ENCODE results near the gene CTDSPL. TPM values are rescaled to one million over a fixed set of nuclear protein-coding genes. Genes with fewer than 3 reads are reported as not detected.

The CTDSPL gene
- total RNA-seq, 2 donors from 2014 or later, result 27.8 to 30.7 TPM

DNA sequence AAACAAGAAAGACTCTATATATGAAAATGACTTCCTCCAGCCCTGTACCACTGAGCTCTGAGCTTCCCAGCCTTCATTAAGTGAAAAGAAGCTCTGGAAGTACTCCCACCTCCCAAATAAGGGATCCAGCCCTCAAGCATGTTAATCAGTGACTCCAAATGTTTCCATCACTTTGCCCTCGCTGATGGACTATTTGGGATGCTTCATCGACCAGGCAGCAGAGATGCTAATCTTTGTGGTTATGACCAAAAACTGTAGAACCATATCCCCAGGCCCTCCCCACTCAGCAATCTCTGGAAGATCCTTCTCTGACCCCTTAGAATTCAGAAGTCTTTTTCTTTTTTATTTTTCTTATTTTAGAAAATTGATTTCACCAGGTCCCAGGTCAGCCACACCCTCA, 2.3 kb upstream of the CTDSPL start:
- Histone ChIP-seq H3K27ac (ENCODE audit: low read depth, low read length) (no peak overlapping the region), H3K4me3 (ENCODE audit: low read length) (no peak overlapping the region), H3K27me3 (ENCODE audit: control insufficient read depth, insufficient read depth, low read length, poor library complexity, severe bottlenecking) (no peaks in the 10 kb centered on the region), H3K9ac (ENCODE audit: extremely low read depth, low read length, poor library complexity, severe bottlenecking) (no peak overlapping the region), H3K9me3 (ENCODE audit: control insufficient read depth, low read length) (no peaks in the 10 kb centered on the region), H3K4me1 (ENCODE audit: control insufficient read depth, insufficient read depth, low read length) (peaks cover 11% of the 10 kb centered on the region), H3K36me3 (ENCODE audit: control insufficient read depth, insufficient read depth, low read length) (no peaks in the 10 kb centered on the region)
- no peak for DNase-seq
- TF ChIP-seq, protein P1, sequence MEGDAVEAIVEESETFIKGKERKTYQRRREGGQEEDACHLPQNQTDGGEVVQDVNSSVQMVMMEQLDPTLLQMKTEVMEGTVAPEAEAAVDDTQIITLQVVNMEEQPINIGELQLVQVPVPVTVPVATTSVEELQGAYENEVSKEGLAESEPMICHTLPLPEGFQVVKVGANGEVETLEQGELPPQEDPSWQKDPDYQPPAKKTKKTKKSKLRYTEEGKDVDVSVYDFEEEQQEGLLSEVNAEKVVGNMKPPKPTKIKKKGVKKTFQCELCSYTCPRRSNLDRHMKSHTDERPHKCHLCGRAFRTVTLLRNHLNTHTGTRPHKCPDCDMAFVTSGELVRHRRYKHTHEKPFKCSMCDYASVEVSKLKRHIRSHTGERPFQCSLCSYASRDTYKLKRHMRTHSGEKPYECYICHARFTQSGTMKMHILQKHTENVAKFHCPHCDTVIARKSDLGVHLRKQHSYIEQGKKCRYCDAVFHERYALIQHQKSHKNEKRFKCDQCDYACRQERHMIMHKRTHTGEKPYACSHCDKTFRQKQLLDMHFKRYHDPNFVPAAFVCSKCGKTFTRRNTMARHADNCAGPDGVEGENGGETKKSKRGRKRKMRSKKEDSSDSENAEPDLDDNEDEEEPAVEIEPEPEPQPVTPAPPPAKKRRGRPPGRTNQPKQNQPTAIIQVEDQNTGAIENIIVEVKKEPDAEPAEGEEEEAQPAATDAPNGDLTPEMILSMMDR (conservative IDR thresholded peaks at IDR 0.05), result no peak
- H3K27ac Mint-ChIP-seq, result no peak overlapping the region
- H3K27me3 Mint-ChIP-seq (ENCODE audit: insufficient read depth), result peaks cover 32% of the 10 kb centered on the region
- 92 to 100% methylated on average over 2 of the region's 2 CpGs for WGBS, 2 experiments (ENCODE audit: insufficient coverage in 1 of 2, insufficient read length in 1 of 2)
- peaks cover 2% of the 10 kb centered on the region for H3K36me3 Mint-ChIP-seq (ENCODE audit: low read depth)
- peaks cover 7% of the 10 kb centered on the region for H3K9me3 Mint-ChIP-seq
- H3K4me1 Mint-ChIP-seq, result peaks cover 20% of the 10 kb centered on the region
- no peak overlapping the region for H3K4me3 Mint-ChIP-seq

DNA sequence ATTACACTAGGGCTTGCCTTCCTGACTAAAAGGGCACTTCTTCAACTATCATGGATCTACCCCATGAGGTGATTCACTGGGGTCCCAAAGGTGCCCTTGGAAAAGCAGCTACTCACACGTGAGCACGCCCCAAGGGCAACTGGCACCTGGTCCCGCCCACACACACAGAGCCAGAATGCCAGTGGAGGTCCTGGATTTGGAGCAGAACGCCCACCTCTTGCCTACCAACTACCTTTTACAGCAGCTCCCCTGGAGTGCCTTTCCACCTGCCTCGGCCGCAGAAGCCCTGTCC, 1.8 kb upstream of the CTDSPL start:
- peaks cover 12% of the 10 kb centered on the region for H3K4me1 ChIP-seq (ENCODE audit: control insufficient read depth, insufficient read depth, low read length)
- DNase-seq, result no peak
- 91 to 93% methylated on average over 2 to 6 of the region's 6 CpGs for WGBS, 2 experiments (ENCODE audit: insufficient coverage in 1 of 2, insufficient read length in 1 of 2)
- H3K9ac ChIP-seq (ENCODE audit: extremely low read depth, low read length, poor library complexity, severe bottlenecking), result no peak overlapping the region
- H3K4me3 ChIP-seq (ENCODE audit: low read length), result no peak overlapping the region
- no peak overlapping the region for H3K27ac ChIP-seq (ENCODE audit: low read depth, low read length)
- TF ChIP-seq, protein P1 (conservative IDR thresholded peaks at IDR 0.05), result no peak
- H3K36me3 ChIP-seq (ENCODE audit: control insufficient read depth, insufficient read depth, low read length), result no peaks in the 10 kb centered on the region
- peaks cover 2% of the 10 kb centered on the region for H3K36me3 Mint-ChIP-seq (ENCODE audit: low read depth)
- no peaks in the 10 kb centered on the region for H3K9me3 ChIP-seq (ENCODE audit: control insufficient read depth, low read length)
- H3K9me3 Mint-ChIP-seq, result peaks cover 7% of the 10 kb centered on the region
- peak overlapping the region; percentile 73 for H3K4me3 Mint-ChIP-seq
- peaks cover 22% of the 10 kb centered on the region for H3K4me1 Mint-ChIP-seq
- peaks cover 32% of the 10 kb centered on the region for H3K27me3 Mint-ChIP-seq (ENCODE audit: insufficient read depth)
- no peak overlapping the region for H3K27ac Mint-ChIP-seq
- no peaks in the 10 kb centered on the region for H3K27me3 ChIP-seq (ENCODE audit: control insufficient read depth, insufficient read depth, low read length, poor library complexity, severe bottlenecking)

DNA sequence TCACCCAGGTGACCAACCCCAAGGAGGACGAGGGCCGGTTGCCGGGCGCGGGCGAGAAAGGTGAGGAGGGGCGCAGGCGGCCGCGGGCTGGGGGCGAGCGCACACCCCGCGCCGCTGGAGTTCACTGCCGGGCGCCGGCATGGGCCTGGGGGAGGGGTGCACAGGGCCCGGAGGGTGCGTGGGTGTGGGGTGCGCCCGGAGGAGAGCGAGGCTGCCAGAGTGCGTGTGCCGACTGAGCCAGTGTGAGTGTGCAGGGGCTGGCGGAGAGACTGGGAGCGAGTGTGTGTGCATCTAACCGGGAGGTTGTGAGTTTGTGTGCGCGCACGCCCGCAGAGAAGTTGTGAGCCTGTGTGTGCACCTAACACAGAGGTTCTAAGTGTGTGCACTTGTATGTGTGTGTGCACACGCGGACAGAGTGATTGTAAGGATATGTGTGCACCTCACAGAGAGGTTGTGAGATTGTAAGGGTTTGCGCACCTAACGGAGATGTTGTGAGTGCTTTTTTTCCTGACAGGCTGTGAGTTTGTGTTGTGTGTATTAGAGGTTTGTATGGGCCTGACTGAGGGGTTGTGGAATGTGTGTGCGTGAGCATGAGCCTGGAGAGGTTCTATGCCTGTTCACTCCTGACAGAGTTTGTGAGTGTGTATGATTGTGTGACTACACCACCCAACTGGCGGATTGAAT, 681 bp downstream of the CTDSPL start:
- Mint-ChIP-seq H3K27me3 (ENCODE audit: insufficient read depth) (peaks cover 27% of the 10 kb centered on the region), H3K36me3 (ENCODE audit: low read depth) (peaks cover 2% of the 10 kb centered on the region), H3K9me3 (peaks cover 9% of the 10 kb centered on the region), H3K27ac (peak overlapping the region; percentile 62), H3K4me1 (peaks cover 25% of the 10 kb centered on the region), H3K4me3 (peak overlapping the region; percentile 84)
- TF ChIP-seq, protein P1 (conservative IDR thresholded peaks at IDR 0.05), result no peak
- Histone ChIP-seq H3K4me3 (ENCODE audit: low read length) (peak overlapping the region; percentile 75), H3K27ac (ENCODE audit: low read depth, low read length) (no peak overlapping the region), H3K9ac (ENCODE audit: extremely low read depth, low read length, poor library complexity, severe bottlenecking) (no peak overlapping the region), H3K9me3 (ENCODE audit: control insufficient read depth, low read length) (peaks cover 6% of the 10 kb centered on the region), H3K36me3 (ENCODE audit: control insufficient read depth, insufficient read depth, low read length) (no peaks in the 10 kb centered on the region), H3K4me1 (ENCODE audit: control insufficient read depth, insufficient read depth, low read length) (peaks cover 12% of the 10 kb centered on the region), H3K27me3 (ENCODE audit: control insufficient read depth, insufficient read depth, low read length, poor library complexity, severe bottlenecking) (no peaks in the 10 kb centered on the region)
- 14 to 20% methylated on average over 9 to 38 of the region's 38 CpGs for WGBS, 2 experiments (ENCODE audit: insufficient coverage in 1 of 2, insufficient read length in 1 of 2)
- DNase-seq, result peak; percentile 73

Measured in endodermal cell (in vitro differentiated cells).